ENCODE data around the gene TMEM238L.

TMEM238L gene

GRCh38 chr17:10838682-10839081, 34.8 kb upstream of the TMEM238L start:
- TF ChIP-seq CTCF (IDR thresholded peaks at IDR 0.05; ENCODE audit: low read depth, low read length), result no peak
- no peaks in the 10 kb centered on the region for H3K27me3 ChIP-seq
- H3K4me3 ChIP-seq (ENCODE audit: low read depth, low read length), result no peak overlapping the region
- H3K36me3 ChIP-seq, result no peaks in the 10 kb centered on the region
- no peaks in the 10 kb centered on the region for H3K4me1 ChIP-seq
- DNase-seq, result no peak
- no peaks in the 10 kb centered on the region for H3K9me3 ChIP-seq

- no peak for TF ChIP-seq CTCF (IDR thresholded peaks at IDR 0.05; ENCODE audit: low read depth, low read length)
- DNase-seq, result no peak
- H3K36me3 ChIP-seq, result no peaks in the 10 kb centered on the region
These were observed 34.0 kb upstream of the TMEM238L start, which contains the start of gene PIRT for GRCh38 chr17:10837921-10838320. Gene PIRT, minus strand, starts transcription at chr17:10838087. Its CDS starts 12,442 bp downstream, at chr17:10825645.

GRCh38 chr17:10836966-10837590, 33.2 kb upstream of the TMEM238L start:
- Histone ChIP-seq H3K36me3 (no peaks in the 10 kb centered on the region), H3K9me3 (no peaks in the 10 kb centered on the region), H3K4me3 (ENCODE audit: low read depth, low read length) (no peak overlapping the region), H3K27me3 (no peaks in the 10 kb centered on the region), H3K4me1 (no peaks in the 10 kb centered on the region)
- DNase-seq, result no peak
- no peak for TF ChIP-seq CTCF (IDR thresholded peaks at IDR 0.05; ENCODE audit: low read depth, low read length)

More at GRCh38 chr17:10837921-10838320, 34.0 kb upstream of the TMEM238L start, which contains the start of gene PIRT:
- Histone ChIP-seq H3K9me3 (no peaks in the 10 kb centered on the region), H3K27me3 (no peaks in the 10 kb centered on the region), H3K4me3 (ENCODE audit: low read depth, low read length) (no peak within 1 kb of the TSS), H3K4me1 (no peaks in the 10 kb centered on the region)

- TF ChIP-seq CTCF (IDR thresholded peaks at IDR 0.05; ENCODE audit: low read depth, low read length), result no peak
- Histone ChIP-seq H3K36me3 (no peaks in the 10 kb centered on the region), H3K9me3 (no peaks in the 10 kb centered on the region), H3K4me1 (no peaks in the 10 kb centered on the region), H3K27me3 (no peaks in the 10 kb centered on the region), H3K4me3 (ENCODE audit: low read depth, low read length) (no peak overlapping the region)
- no peak for DNase-seq
These were observed 32.2 kb upstream of the TMEM238L start for GRCh38 chr17:10836145-10836544.

- TF ChIP-seq CTCF (IDR thresholded peaks at IDR 0.05; ENCODE audit: low read depth, low read length), result no peak
- Histone ChIP-seq H3K36me3 (no peaks in the 10 kb centered on the region), H3K27me3 (no peaks in the 10 kb centered on the region), H3K4me3 (ENCODE audit: low read depth, low read length) (no peak overlapping the region), H3K4me1 (no peaks in the 10 kb centered on the region), H3K9me3 (no peaks in the 10 kb centered on the region)
- no peak for DNase-seq
These were observed 27.8 kb upstream of the TMEM238L start for GRCh38 chr17:10831696-10832095.

- no peak overlapping the region for H3K4me3 ChIP-seq (ENCODE audit: low read depth, low read length)
- no peaks in the 10 kb centered on the region for H3K4me1 ChIP-seq
- H3K9me3 ChIP-seq, result no peaks in the 10 kb centered on the region
- no peak for TF ChIP-seq CTCF (IDR thresholded peaks at IDR 0.05; ENCODE audit: low read depth, low read length)
- DNase-seq, result no peak
- H3K27me3 ChIP-seq, result no peaks in the 10 kb centered on the region
- H3K36me3 ChIP-seq, result no peaks in the 10 kb centered on the region
These were observed 24.1 kb upstream of the TMEM238L start for GRCh38 chr17:10827898-10828552.
